Gastrocnemius medialis (tissue), 4 donors: ENCODE data around the gene KCNQ1. TPM values are rescaled to one million over a fixed set of nuclear protein-coding genes. Genes with fewer than 3 reads are reported as not detected.

Experiments
- ATAC-seq, 2 donors: fragments of 150-250 bp; one replicate each; pipeline ENCODE4 v1.9.1; 2016
- DNase-seq, 2 donors: peaks; one replicate each; pipeline ENCODE4 v3.0.0-alpha.2; 2019
- H3K27ac ChIP-seq, 4 donors: fragments of 200-600 bp; sonication (generic); 1 replicate in 1 of 4; 2 replicates in 3 of 4; pipeline ENCODE4 v1.5.1; 2016 to 2018; ENCODE audit warnings: mild to moderate bottlenecking in 2 of 4, moderate library complexity in 1 of 4
- H3K27me3 ChIP-seq, 3 donors: fragments of 200-600 bp; sonication (generic) in 2 of 3; 1 replicate in 1 of 3; 2 replicates in 2 of 3; pipeline versions ENCODE4 v1.5.1 to v1.6.0; 2016 to 2019; ENCODE audit warnings: mild to moderate bottlenecking in 1 of 3, moderate library complexity in 1 of 3
- H3K36me3 ChIP-seq, 2 donors: fragments of 200-600 bp; sonication (generic) in 1 of 2; one replicate each; pipeline ENCODE4 v1.5.1; 2017 to 2018
- H3K4me1 ChIP-seq, 2 donors: fragments of 200-600 bp; sonication (generic) in 1 of 2; one replicate each; pipeline ENCODE4 v1.5.1; 2016 to 2017; ENCODE audit warnings: mild to moderate bottlenecking in 2 of 2
- H3K4me3 ChIP-seq, 4 donors: fragments of 200-600 bp; sonication (generic) in 3 of 4; 1 replicate in 1 of 4; 2 replicates in 3 of 4; pipeline ENCODE4 v1.5.1; 2016 to 2019; ENCODE audit warnings: mild to moderate bottlenecking in 2 of 4
- H3K9me3 ChIP-seq, 3 donors: fragments of 200-600 bp; sonication (generic) in 2 of 3; 1 replicate in 1 of 3; 2 replicates in 2 of 3; pipeline ENCODE4 v1.5.1; 2016 to 2019
- CTCF ChIP-seq, 5 experiments: fragments of 450-650 bp in 3 of 5; fragments of 200-600 bp in 2 of 5; sonication (generic) in 2 of 5; IDR thresholded peaks in 4 of 5; conservative IDR thresholded peaks in 1 of 5; 1 replicate in 4 of 5; 2 replicates in 1 of 5; pipeline ENCODE4 v1.5.1; 2016 to 2019; ENCODE audit warnings: antibody characterized with exemption in 5 of 5, mild to moderate bottlenecking in 3 of 5, moderate library complexity in 3 of 5
- POLR2A ChIP-seq, 2 donors: fragments of 450-650 bp; IDR thresholded peaks; one replicate each; pipeline ENCODE4 v1.6.1; 2017; ENCODE audit warnings: antibody characterized with exemption in 2 of 2, mild to moderate bottlenecking in 2 of 2, moderate library complexity in 2 of 2
- in situ Hi-C, 4 donors: fragments of 200-750 bp; cut with MboI; loops; one replicate each; pipeline versions ENCODE4 v1.15.0 to v1.8.0; 2017; ENCODE audit warnings: low sequenced_read_pairs in 4 of 4
- intact Hi-C: fragments of 100-400 bp; cut with DNase I; formaldehyde crosslinking; loops from one replicate; pipeline ENCODE4 v1.15.1; 2023; ENCODE audit warnings: low total_unique reads
- total RNA-seq, 4 donors: library from RNA; depleted of rRNA; stranded (reverse); fragments of >200 nt; gene quantifications; one replicate each; pipeline versions ENCODE4 v1.1.0 to v1.2.3, GENCODE V29; 2016

The KCNQ1 gene
- total RNA-seq, 4 donors from 2014 or later, result 0.15 to 1.00 (median 0.67) TPM

- TF ChIP-seq CTCF (IDR thresholded peaks at IDR 0.05 in 4 of 5, conservative IDR thresholded peaks at IDR 0.05 in 1 of 5) (no peak), POLR2A (IDR thresholded peaks at IDR 0.05) (no peak)
- intact Hi-C loops (no loop called here), in situ Hi-C loops (no loop called here)
- H3K36me3 ChIP-seq, result no peaks in the 10 kb centered on the region
- H3K9me3 ChIP-seq, result peaks cover 0 to 4% (median 0%) of the 10 kb centered on the region in 3 donors
- peak overlapping the region in 3 of 4 donors; percentile 46 to 53 (median 46) for H3K27ac ChIP-seq
- no peaks in the 10 kb centered on the region for H3K27me3 ChIP-seq
- ATAC-seq (peak in 1 of 2 donors; percentile 32), DNase-seq (no peak)
- peaks cover 2 to 11% of the 10 kb centered on the region in 2 donors for H3K4me1 ChIP-seq
- peak overlapping the region in 3 of 4 donors; percentile 2 to 53 (median 23) for H3K4me3 ChIP-seq
These were observed 264.0 kb downstream of the KCNQ1 start for GRCh38 chr11:2708757-2709281.

- no peaks in the 10 kb centered on the region for H3K36me3 ChIP-seq
- H3K27me3 ChIP-seq, result no peaks in the 10 kb centered on the region
- peak overlapping the region in 1 of 4 donors; percentile 53 for H3K4me3 ChIP-seq
- ATAC-seq (no peak), DNase-seq (no peak)
- peaks cover 2 to 11% of the 10 kb centered on the region in 2 donors for H3K4me1 ChIP-seq
- intact Hi-C loops, result no loop called here
- peaks cover 0 to 4% (median 0%) of the 10 kb centered on the region in 3 donors for H3K9me3 ChIP-seq
- in situ Hi-C loops, result no loop called here
- TF ChIP-seq POLR2A (IDR thresholded peaks at IDR 0.05) (no peak), CTCF (IDR thresholded peaks at IDR 0.05 in 4 of 5, conservative IDR thresholded peaks at IDR 0.05 in 1 of 5) (no peak)
- H3K27ac ChIP-seq, result no peak overlapping the region
These were observed 264.6 kb downstream of the KCNQ1 start for GRCh38 chr11:2709429-2709828.

GRCh38 chr11:2711161-2711560 is 266.4 kb downstream of the KCNQ1 start:
- Histone ChIP-seq H3K27me3 (no peaks in the 10 kb centered on the region), H3K27ac (no peak overlapping the region), H3K9me3 (peaks cover 0 to 4% (median 0%) of the 10 kb centered on the region in 3 donors), H3K36me3 (no peaks in the 10 kb centered on the region), H3K4me1 (peaks cover 2 to 11% of the 10 kb centered on the region in 2 donors), H3K4me3 (no peak overlapping the region)
- TF ChIP-seq POLR2A (IDR thresholded peaks at IDR 0.05) (no peak), CTCF (IDR thresholded peaks at IDR 0.05 in 4 of 5, conservative IDR thresholded peaks at IDR 0.05 in 1 of 5) (no peak)
- ATAC-seq (no peak), DNase-seq (no peak)
- in situ Hi-C loops, result no loop called here
- intact Hi-C loops, result no loop called here

GRCh38 chr11:2713094-2713493 is 268.3 kb downstream of the KCNQ1 start:
- Histone ChIP-seq H3K36me3 (no peaks in the 10 kb centered on the region), H3K9me3 (peaks cover 0 to 4% (median 0%) of the 10 kb centered on the region in 3 donors), H3K4me3 (no peak overlapping the region), H3K4me1 (peaks cover 2 to 7% of the 10 kb centered on the region in 2 donors), H3K27me3 (no peaks in the 10 kb centered on the region), H3K27ac (no peak overlapping the region)
- TF ChIP-seq POLR2A (IDR thresholded peaks at IDR 0.05), result no peak
- intact Hi-C loops, result no loop called here
- ATAC-seq (no peak), DNase-seq (no peak)
- in situ Hi-C loops, result no loop called here

- in situ Hi-C loops, result no loop called here
- Histone ChIP-seq H3K4me3 (no peak overlapping the region), H3K4me1 (no peaks in the 10 kb centered on the region), H3K27me3 (no peaks in the 10 kb centered on the region), H3K27ac (no peak overlapping the region), H3K9me3 (peaks cover 0 to 4% (median 0%) of the 10 kb centered on the region in 3 donors), H3K36me3 (no peaks in the 10 kb centered on the region)
- DNase-seq, result no peak
- intact Hi-C loops, result no loop called here
- TF ChIP-seq CTCF (IDR thresholded peaks at IDR 0.05 in 4 of 5, conservative IDR thresholded peaks at IDR 0.05 in 1 of 5) (no peak), POLR2A (IDR thresholded peaks at IDR 0.05) (no peak)
- ATAC-seq, result no peak
These were observed 269.1 kb downstream of the KCNQ1 start for GRCh38 chr11:2713661-2714462.
